GM19324 (cell line): ENCODE measurements around the gene JAZF1.
"Not testable (repeated sequence)": the region's sequence is repeated elsewhere in the genome, so short reads cannot be mapped to it uniquely, and the experiment has no call there.

Source experiments
- ATAC-seq: cut with Tn5 transposase; IDR thresholded peaks from one replicate; pipeline ENCODE4 v1.9.1; 2021; ENCODE audit warnings: mild to moderate bottlenecking, moderate library complexity; ENCODE audit not compliant: unreplicated experiment, low FRiP score

JAZF1 gene

GRCh38 chr7:27866828-27867672 lies 313.5 kb downstream of the JAZF1 start:
- ATAC-seq = no peak

GRCh38 chr7:27866256-27866655 lies 314.3 kb downstream of the JAZF1 start:
- no peak for ATAC-seq

- ATAC-seq = no peak
Measured at GRCh38 chr7:27863880-27864279, 316.7 kb downstream of the JAZF1 start.

GRCh38 chr7:27861747-27862146 lies 318.8 kb downstream of the JAZF1 start:
- no peak for ATAC-seq

GRCh38 chr7:27860800-27861199 lies 319.8 kb downstream of the JAZF1 start:
- ATAC-seq = no peak

- not testable (repeated sequence) for ATAC-seq
Measured at GRCh38 chr7:27856703-27857485, 323.7 kb downstream of the JAZF1 start.

GRCh38 chr7:27850531-27850930 lies 330.1 kb downstream of the JAZF1 start:
- no peak for ATAC-seq

GRCh38 chr7:27846388-27846787 lies 334.2 kb downstream of the JAZF1 start:
- ATAC-seq = no peak

- no peak for ATAC-seq
Measured at GRCh38 chr7:27843584-27844305, 336.9 kb downstream of the JAZF1 start.

GRCh38 chr7:27842851-27843250 lies 337.7 kb downstream of the JAZF1 start:
- ATAC-seq = no peak

- no peak for ATAC-seq
Measured at GRCh38 chr7:27842094-27842692, 338.4 kb downstream of the JAZF1 start.

GRCh38 chr7:27840760-27841364 lies 339.7 kb downstream of the JAZF1 start:
- no peak for ATAC-seq

- ATAC-seq = no peak
Measured at GRCh38 chr7:27840313-27840712, 340.3 kb downstream of the JAZF1 start.

- no peak for ATAC-seq
Measured at GRCh38 chr7:27839099-27839498, 341.5 kb downstream of the JAZF1 start.

GRCh38 chr7:27836536-27836935 lies 344.1 kb downstream of the JAZF1 start:
- no peak for ATAC-seq

- no peak for ATAC-seq
Measured at GRCh38 chr7:27835376-27835775, 345.2 kb downstream of the JAZF1 start.

- ATAC-seq = no peak
Measured at GRCh38 chr7:27834179-27834921, 346.2 kb downstream of the JAZF1 start.

- ATAC-seq = no peak
Measured at GRCh38 chr7:27826357-27826756, 354.2 kb downstream of the JAZF1 start.

- ATAC-seq = no peak
Measured at GRCh38 chr7:27825891-27826290, 354.7 kb downstream of the JAZF1 start.

- no peak for ATAC-seq
Measured at GRCh38 chr7:27822245-27822644, 358.4 kb downstream of the JAZF1 start.
